GM10266 (cell line): ENCODE results near the gene AP3M1.
"Not testable (repeated sequence)": the region's sequence is repeated elsewhere in the genome, so short reads cannot be mapped to it uniquely, and the experiment has no call there.

ENCODE experiments used
- DNase-seq: peaks from one replicate; pipeline ENCODE4 v3.0.0; 2012; ENCODE audit errors: extremely low spot score
- TF ChIP-seq, protein P1 (sequence below): IDR thresholded peaks from 2 replicates; pipeline ENCODE4 v1.5.1; 2012; ENCODE audit warnings: mild to moderate bottlenecking, low read depth; ENCODE audit not compliant: control insufficient read depth, insufficient read depth; ENCODE audit errors: missing control alignments

Gene AP3M1

GRCh38 chr10:74150990-74151878 is 606 bp upstream of the AP3M1 start, which contains the start of gene ADK:
ADK (plus strand) TSS chr10:74151221; CDS start chr10:74151279, 58 bp downstream.
- peak; percentile 98 for DNase-seq
- TF ChIP-seq, protein P1, sequence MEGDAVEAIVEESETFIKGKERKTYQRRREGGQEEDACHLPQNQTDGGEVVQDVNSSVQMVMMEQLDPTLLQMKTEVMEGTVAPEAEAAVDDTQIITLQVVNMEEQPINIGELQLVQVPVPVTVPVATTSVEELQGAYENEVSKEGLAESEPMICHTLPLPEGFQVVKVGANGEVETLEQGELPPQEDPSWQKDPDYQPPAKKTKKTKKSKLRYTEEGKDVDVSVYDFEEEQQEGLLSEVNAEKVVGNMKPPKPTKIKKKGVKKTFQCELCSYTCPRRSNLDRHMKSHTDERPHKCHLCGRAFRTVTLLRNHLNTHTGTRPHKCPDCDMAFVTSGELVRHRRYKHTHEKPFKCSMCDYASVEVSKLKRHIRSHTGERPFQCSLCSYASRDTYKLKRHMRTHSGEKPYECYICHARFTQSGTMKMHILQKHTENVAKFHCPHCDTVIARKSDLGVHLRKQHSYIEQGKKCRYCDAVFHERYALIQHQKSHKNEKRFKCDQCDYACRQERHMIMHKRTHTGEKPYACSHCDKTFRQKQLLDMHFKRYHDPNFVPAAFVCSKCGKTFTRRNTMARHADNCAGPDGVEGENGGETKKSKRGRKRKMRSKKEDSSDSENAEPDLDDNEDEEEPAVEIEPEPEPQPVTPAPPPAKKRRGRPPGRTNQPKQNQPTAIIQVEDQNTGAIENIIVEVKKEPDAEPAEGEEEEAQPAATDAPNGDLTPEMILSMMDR = peak; percentile 40

DNA sequence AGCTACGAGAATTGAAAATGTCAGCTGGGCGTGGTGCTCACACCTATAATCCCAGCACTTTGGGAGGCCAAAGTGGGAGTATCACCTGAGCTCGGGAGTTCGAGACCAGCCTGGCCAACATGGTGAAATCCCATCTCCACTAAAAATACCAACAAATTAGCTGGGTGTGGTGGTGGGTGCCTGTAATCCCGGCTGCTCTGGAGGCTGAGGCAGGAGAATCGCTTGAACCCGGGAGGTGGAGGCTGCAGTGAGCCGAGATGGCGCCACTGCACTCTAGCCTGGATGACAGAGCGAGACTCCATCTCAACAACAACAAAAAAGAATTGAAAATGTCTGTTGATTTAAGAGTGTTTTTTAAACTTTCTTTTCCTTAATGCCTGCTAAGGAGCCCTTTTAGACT is 3.6 kb downstream of the AP3M1 start:
- DNase-seq = not testable (repeated sequence)

GRCh38 chr10:74145133-74145532 is 5.5 kb downstream of the AP3M1 start:
- no peak for DNase-seq
- TF ChIP-seq, protein P1 = no peak

DNA sequence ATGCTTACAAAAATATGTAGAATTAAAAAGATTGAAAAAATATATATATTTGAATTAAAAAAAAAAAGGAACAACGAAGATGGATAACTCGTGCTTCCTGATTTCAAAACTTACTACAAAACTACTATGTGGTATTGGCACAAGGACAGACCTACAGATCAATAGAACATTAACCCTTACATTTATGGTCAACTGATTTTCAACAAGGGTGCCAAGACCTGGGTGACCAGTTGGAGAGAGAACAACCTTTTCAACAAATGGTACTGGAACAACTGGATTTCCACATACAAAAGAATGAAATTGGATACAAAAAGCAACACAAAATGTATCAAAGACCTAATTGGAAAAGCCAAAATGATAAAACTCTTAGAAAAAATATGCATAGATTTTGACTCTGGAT is 10.1 kb downstream of the AP3M1 start:
- TF ChIP-seq, protein P1 = no peak

DNA sequence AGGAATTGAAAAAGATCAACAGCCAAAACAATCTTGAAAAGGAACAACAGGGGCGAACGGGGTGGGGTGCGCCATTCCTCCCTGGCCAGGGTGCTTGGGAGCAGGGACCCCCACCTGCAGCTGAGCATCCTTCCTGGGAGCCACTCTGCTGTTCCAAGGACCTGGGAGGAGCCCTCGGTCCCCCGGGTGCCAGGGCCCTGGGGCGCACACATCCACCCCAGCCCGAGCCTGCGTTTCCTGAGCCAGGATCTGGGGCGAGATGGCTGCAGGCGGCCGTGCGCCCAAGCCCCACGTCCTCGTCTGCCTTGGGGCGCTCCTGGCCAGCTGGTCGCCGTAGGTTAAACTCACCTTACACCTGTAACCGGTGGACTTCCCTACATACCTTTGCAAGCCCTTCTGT is 10.6 kb downstream of the AP3M1 start:
- TF ChIP-seq, protein P1 = no peak
- no peak for DNase-seq

More for the DNA sequence above, 10.1 kb downstream of the AP3M1 start:
- no peak for DNase-seq

GRCh38 chr10:74138596-74138995 is 12.0 kb downstream of the AP3M1 start:
- not testable (repeated sequence) for DNase-seq

- TF ChIP-seq, protein P1 = no peak
- DNase-seq = no peak
These were observed 12.6 kb downstream of the AP3M1 start for GRCh38 chr10:74137992-74138391.

DNA sequence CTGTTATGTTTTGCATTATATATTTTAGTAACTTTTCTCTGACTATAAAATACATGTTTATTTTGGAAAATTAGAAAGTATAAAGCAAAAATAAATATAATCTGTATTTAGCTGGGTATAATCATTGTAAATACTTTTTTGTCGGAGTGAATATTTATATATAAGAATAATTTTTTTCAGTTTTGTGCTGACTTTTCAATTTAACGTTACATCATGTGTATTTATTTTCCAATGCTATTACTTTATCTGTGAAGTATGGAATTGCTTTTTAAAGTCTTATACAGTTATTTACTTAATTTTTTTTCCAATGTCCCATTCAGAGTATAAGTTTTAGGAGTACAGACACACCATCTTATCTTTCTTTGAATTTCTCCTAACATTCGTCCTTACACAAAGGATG is 15.2 kb downstream of the AP3M1 start:
- no peak for DNase-seq
- TF ChIP-seq, protein P1 = no peak
